GM18511 (cell line): ENCODE data around the gene C3.
"Not testable (repeated sequence)": the region's sequence is repeated elsewhere in the genome, so short reads cannot be mapped to it uniquely, and the experiment has no call there.

Experiments
- ATAC-seq: cut with Tn5 transposase; IDR thresholded peaks from one replicate; pipeline ENCODE4 v1.9.1; 2021; ENCODE audit warnings: mild to moderate bottlenecking, moderate library complexity; ENCODE audit not compliant: unreplicated experiment

C3 gene

GRCh38 chr19:6713773-6714692, 6.4 kb downstream of the C3 start:
- no peak for ATAC-seq

- no peak for ATAC-seq
These were observed 7.5 kb downstream of the C3 start for GRCh38 chr19:6712692-6713670.

GRCh38 chr19:6712231-6712630, 8.2 kb downstream of the C3 start:
- ATAC-seq = no peak

GRCh38 chr19:6711605-6712004, 8.8 kb downstream of the C3 start:
- no peak for ATAC-seq

- no peak for ATAC-seq
These were observed 9.4 kb downstream of the C3 start for GRCh38 chr19:6711078-6711361.

- no peak for ATAC-seq
These were observed 10.0 kb downstream of the C3 start for GRCh38 chr19:6710273-6711077.

- ATAC-seq = no peak
These were observed 10.9 kb downstream of the C3 start for GRCh38 chr19:6709549-6709948.

GRCh38 chr19:6708913-6709312, 11.5 kb downstream of the C3 start:
- not testable (repeated sequence) for ATAC-seq

GRCh38 chr19:6708346-6708745, 12.1 kb downstream of the C3 start:
- ATAC-seq = no peak

- no peak for ATAC-seq
These were observed 12.8 kb downstream of the C3 start for GRCh38 chr19:6707658-6708018.

- no peak for ATAC-seq
These were observed 13.3 kb downstream of the C3 start for GRCh38 chr19:6707011-6707657.

- no peak for ATAC-seq
These were observed 13.9 kb downstream of the C3 start for GRCh38 chr19:6706633-6706958.

- no peak for ATAC-seq
These were observed 14.4 kb downstream of the C3 start for GRCh38 chr19:6705931-6706632.

- no peak for ATAC-seq
These were observed 19.7 kb downstream of the C3 start for GRCh38 chr19:6700586-6701316.

GRCh38 chr19:6699935-6700334, 20.5 kb downstream of the C3 start:
- no peak for ATAC-seq

- no peak for ATAC-seq
These were observed 23.2 kb downstream of the C3 start for GRCh38 chr19:6697291-6697690.

- ATAC-seq = no peak
These were observed 24.1 kb downstream of the C3 start for GRCh38 chr19:6696239-6696820.

- ATAC-seq = no peak
These were observed 26.2 kb downstream of the C3 start for GRCh38 chr19:6694147-6694815.

- no peak for ATAC-seq
These were observed 26.8 kb downstream of the C3 start for GRCh38 chr19:6693681-6694080.
